Endothelial cell (in vitro differentiated cells): ENCODE data around the gene SUPT7L. TPM values are rescaled to one million over a fixed set of nuclear protein-coding genes. Genes with fewer than 3 reads are reported as not detected.
A peak's percentile ranks its signal among the peaks of the same experiment; 100 is the strongest.
"Not testable (repeated sequence)": the region's sequence is repeated elsewhere in the genome, so short reads cannot be mapped to it uniquely, and the experiment has no call there.

Experiments
- DNase-seq: peaks from one replicate; pipeline ENCODE4 v3.0.0; 2021; ENCODE audit warnings: low spot score
- H3K27ac Mint-ChIP-seq: one replicate; pipeline ENCODE4 v1.8.0; 2021; ENCODE audit warnings: mixed read lengths, inconsistent platforms; ENCODE audit not compliant: unreplicated experiment
- H3K27me3 Mint-ChIP-seq: one replicate; pipeline ENCODE4 v1.8.0; 2021; ENCODE audit warnings: mild to moderate bottlenecking, moderate library complexity, mixed read lengths, inconsistent platforms; ENCODE audit not compliant: unreplicated experiment
- H3K36me3 Mint-ChIP-seq: one replicate; pipeline ENCODE4 v1.8.0; 2021; ENCODE audit warnings: mild to moderate bottlenecking, low read depth, mixed read lengths, inconsistent platforms; ENCODE audit not compliant: unreplicated experiment
- H3K4me1 Mint-ChIP-seq: one replicate; pipeline ENCODE4 v1.8.0; 2021; ENCODE audit warnings: mild to moderate bottlenecking, mixed read lengths, inconsistent platforms; ENCODE audit not compliant: unreplicated experiment
- H3K4me3 Mint-ChIP-seq: one replicate; pipeline ENCODE4 v1.8.0; 2021; ENCODE audit warnings: mild to moderate bottlenecking, mixed read lengths, inconsistent platforms; ENCODE audit not compliant: unreplicated experiment
- H3K9me3 Mint-ChIP-seq: one replicate; pipeline ENCODE4 v1.8.0; 2021; ENCODE audit warnings: mixed read lengths, inconsistent platforms; ENCODE audit not compliant: unreplicated experiment
- total RNA-seq: library from RNA; stranded (reverse); fragmentation: NEBNext Ultra II Directional; extraction: Animal tissue kit (Norgen Biotek cat#: 25700); gene quantifications from one replicate; pipeline ENCODE4 v1.2.1, GENCODE V29; 2021; ENCODE audit not compliant: unreplicated experiment
- TF ChIP-seq, protein P1 (sequence below): fragments of 200-600 bp; sonication (generic); IDR thresholded peaks from one replicate; pipeline ENCODE4 v1.5.0; 2021; ENCODE audit warnings: antibody characterized with exemption; ENCODE audit not compliant: unreplicated experiment

SUPT7L gene
- total RNA-seq, 1 donor from 2014 or later, result 39.1 TPM

DNA sequence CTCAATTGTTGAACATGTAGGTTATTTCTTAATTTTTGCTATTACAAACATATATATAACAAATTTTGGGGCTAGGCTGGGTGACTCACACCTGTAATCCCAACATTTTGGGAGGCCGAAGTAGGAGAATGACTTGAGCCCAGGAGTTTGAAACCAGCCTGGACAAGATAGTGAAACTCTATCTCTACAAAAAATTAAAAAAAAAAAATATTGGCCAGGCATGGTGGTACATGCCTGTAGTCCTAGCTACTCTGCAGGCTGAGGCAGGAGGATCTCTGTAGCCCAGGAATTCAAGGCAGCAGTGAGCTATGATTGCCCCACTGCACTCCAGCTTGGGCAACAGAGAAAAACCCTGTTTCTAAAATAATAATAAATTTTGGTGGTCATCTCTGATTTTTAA, 23.8 kb upstream of the SUPT7L start:
- peaks cover 4% of the 10 kb centered on the region for H3K36me3 Mint-ChIP-seq
- TF ChIP-seq, protein P1, sequence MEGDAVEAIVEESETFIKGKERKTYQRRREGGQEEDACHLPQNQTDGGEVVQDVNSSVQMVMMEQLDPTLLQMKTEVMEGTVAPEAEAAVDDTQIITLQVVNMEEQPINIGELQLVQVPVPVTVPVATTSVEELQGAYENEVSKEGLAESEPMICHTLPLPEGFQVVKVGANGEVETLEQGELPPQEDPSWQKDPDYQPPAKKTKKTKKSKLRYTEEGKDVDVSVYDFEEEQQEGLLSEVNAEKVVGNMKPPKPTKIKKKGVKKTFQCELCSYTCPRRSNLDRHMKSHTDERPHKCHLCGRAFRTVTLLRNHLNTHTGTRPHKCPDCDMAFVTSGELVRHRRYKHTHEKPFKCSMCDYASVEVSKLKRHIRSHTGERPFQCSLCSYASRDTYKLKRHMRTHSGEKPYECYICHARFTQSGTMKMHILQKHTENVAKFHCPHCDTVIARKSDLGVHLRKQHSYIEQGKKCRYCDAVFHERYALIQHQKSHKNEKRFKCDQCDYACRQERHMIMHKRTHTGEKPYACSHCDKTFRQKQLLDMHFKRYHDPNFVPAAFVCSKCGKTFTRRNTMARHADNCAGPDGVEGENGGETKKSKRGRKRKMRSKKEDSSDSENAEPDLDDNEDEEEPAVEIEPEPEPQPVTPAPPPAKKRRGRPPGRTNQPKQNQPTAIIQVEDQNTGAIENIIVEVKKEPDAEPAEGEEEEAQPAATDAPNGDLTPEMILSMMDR, result no peak
- H3K4me3 Mint-ChIP-seq, result no peak overlapping the region
- peaks cover 9% of the 10 kb centered on the region for H3K4me1 Mint-ChIP-seq
- no peaks in the 10 kb centered on the region for H3K9me3 Mint-ChIP-seq
- no peaks in the 10 kb centered on the region for H3K27me3 Mint-ChIP-seq
- no peak overlapping the region for H3K27ac Mint-ChIP-seq
- no peak for DNase-seq

DNA sequence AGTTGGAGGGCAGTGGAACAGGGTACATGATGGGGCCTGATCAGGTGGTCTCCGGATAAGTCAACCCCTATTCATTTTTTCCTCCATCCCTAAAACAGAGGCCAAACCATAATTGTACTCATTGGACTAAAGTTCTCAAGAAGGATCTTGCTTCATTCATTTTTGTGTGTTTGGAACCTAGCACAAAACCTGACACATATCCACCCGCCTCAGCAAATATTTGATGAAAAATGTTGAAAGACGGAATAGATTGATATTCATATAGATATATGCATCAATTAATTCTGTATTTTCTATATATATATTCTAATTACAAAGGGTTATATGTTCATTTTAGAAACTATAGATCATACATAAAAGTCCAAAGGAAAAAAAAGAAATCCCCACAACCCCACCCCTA, 22.2 kb upstream of the SUPT7L start:
- Mint-ChIP-seq H3K27me3 (no peaks in the 10 kb centered on the region), H3K36me3 (peaks cover 4% of the 10 kb centered on the region), H3K4me1 (peaks cover 9% of the 10 kb centered on the region), H3K27ac (peak overlapping the region; percentile 90), H3K9me3 (no peaks in the 10 kb centered on the region), H3K4me3 (no peak overlapping the region)
- DNase-seq, result no peak
- TF ChIP-seq, protein P1, result no peak

DNA sequence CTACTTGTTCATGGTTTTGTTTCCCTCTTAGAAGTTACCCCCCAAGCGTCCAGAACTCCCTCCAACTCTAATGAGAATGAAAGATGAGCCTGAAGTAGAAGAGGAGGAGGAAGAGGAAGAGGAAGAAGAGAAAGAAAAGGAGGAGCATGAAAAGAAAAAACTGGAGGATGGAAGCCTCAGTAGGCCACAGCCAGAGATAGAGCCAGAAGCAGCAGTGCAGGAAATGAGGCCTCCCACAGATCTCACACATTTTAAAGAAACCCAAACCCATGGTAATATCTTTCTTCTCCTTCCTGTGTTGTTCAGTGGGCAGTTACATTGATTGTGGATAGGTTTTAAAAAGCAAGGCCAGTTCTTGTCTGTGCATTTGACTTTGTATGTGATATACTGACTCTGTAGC, 21.6 kb upstream of the SUPT7L start:
- H3K36me3 Mint-ChIP-seq, H3K4me1 Mint-ChIP-seq, DNase-seq, H3K9me3 Mint-ChIP-seq, H3K27me3 Mint-ChIP-seq: not testable (repeated sequence)
- peak overlapping the region; percentile 90 for H3K27ac Mint-ChIP-seq
- peak overlapping the region; percentile 40 for H3K4me3 Mint-ChIP-seq

DNA sequence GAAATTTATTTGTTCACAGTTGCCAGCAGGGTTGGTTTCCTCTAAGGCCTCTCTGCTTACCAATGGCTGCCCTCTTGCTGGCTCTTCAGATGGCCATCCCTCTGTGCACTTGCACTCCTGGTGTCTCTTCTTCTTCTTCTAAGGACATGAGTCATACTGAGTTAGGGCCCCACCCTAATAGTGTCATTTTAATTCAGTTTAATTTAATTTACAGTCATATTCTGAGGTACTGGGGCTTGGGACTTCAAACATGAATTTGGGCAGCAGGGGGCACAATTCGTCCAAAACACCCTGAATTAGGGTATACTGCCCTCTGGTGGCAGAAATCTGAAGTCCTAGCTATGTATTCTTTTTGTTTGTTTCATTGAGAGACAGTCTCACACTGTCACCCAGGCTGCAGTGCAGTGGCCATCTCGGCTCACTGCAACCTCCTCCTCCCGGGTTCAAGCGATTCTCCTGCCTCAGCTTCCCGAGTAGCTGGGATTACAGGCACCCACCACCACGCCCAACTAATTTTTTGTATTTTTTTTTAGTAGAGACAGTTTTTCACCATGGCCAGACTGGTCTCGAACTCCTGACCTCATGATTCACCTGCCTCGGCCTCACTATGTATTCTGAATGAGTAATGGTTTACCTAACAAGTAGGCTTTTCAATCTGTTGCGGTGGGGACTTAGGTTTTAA, 20.1 kb upstream of the SUPT7L start:
- H3K4me1 Mint-ChIP-seq, result peaks cover 9% of the 10 kb centered on the region
- DNase-seq, result peak; percentile 91
- no peak overlapping the region for H3K4me3 Mint-ChIP-seq
- no peaks in the 10 kb centered on the region for H3K9me3 Mint-ChIP-seq
- TF ChIP-seq, protein P1, result peak; percentile 100
- H3K27ac Mint-ChIP-seq, result peak overlapping the region; percentile 48
- no peaks in the 10 kb centered on the region for H3K27me3 Mint-ChIP-seq
- peaks cover 9% of the 10 kb centered on the region for H3K36me3 Mint-ChIP-seq

DNA sequence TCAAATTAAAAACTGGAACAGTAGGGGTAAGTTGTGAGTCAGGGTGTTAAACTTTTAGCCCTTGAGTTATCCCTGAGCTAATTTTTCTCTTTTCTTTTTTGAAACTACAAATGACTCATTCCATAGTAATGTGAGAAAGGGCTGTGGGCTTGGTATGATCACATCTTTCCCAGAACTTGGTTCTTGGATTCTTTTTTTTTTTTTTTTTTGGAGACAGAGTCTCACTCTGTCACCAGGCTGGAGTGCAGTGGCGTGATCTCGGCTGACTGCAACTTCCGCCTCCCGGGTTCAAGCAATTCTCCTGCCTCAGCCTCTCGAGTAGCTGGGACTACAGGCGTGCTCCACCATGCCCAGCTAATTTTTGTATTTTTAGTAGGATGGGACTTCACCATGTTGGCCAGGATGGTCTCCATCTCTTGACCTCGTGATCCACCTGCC, 18.9 kb upstream of the SUPT7L start:
- peaks cover 13% of the 10 kb centered on the region for H3K36me3 Mint-ChIP-seq
- not testable (repeated sequence) for H3K27me3 Mint-ChIP-seq, H3K27ac Mint-ChIP-seq, H3K9me3 Mint-ChIP-seq, H3K4me1 Mint-ChIP-seq, DNase-seq
- peak overlapping the region; percentile 38 for H3K4me3 Mint-ChIP-seq

DNA sequence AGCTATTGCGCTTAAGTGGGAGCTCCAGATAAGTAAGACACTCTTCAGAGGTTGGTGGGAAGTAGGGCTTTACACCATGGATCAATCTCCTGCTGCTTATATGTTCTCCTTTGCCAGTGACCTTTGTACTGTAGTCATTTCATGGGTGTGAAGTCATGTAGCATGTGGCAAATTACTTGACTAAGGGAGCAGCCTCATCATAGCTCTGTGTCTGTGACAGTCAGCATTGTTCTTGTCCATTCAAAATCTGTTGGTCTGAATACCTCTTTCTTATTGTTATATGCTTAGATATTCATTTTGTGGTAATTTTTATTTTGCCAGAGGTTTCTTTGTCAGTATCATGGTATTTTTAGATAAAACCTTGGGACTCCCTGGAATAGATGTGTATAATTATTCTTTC, 18.4 kb upstream of the SUPT7L start:
- no peaks in the 10 kb centered on the region for H3K9me3 Mint-ChIP-seq
- no peak overlapping the region for H3K27ac Mint-ChIP-seq
- peaks cover 13% of the 10 kb centered on the region for H3K36me3 Mint-ChIP-seq
- TF ChIP-seq, protein P1, result no peak
- peaks cover 9% of the 10 kb centered on the region for H3K4me1 Mint-ChIP-seq
- no peak for DNase-seq
- H3K4me3 Mint-ChIP-seq, result peak overlapping the region; percentile 38
- no peaks in the 10 kb centered on the region for H3K27me3 Mint-ChIP-seq
